H9 (cell line): ENCODE results near the gene ZNF18. TPM values are rescaled to one million over a fixed set of nuclear protein-coding genes. Genes with fewer than 3 reads are reported as not detected.

Experiments
- DNase-seq: peaks from one replicate; pipeline ENCODE4 v3.0.0-alpha.2; 2017
- H2AFZ ChIP-seq: one replicate; pipeline ENCODE4 v1.6.1; 2013; ENCODE audit warnings: mild to moderate bottlenecking, low read length, control low read depth, moderate library complexity
- H2AK5ac ChIP-seq: 2 replicates; pipeline ENCODE4 v1.6.1; 2013; ENCODE audit warnings: low read length, control low read depth, mixed read lengths; ENCODE audit not compliant: insufficient read length
- H2BK120ac ChIP-seq: one replicate; pipeline ENCODE4 v1.6.1; 2013; ENCODE audit warnings: low read depth, mild to moderate bottlenecking, low read length, control low read depth, inconsistent platforms; ENCODE audit not compliant: poor library complexity, severe bottlenecking
- H2BK12ac ChIP-seq: 2 replicates; pipeline ENCODE4 v1.6.1; 2013; ENCODE audit warnings: low read length, control low read depth, mixed read lengths, low read depth; ENCODE audit not compliant: insufficient read length
- H2BK15ac ChIP-seq: 2 replicates; pipeline ENCODE4 v1.6.1; 2013; ENCODE audit warnings: low read depth, low read length, control low read depth
- H2BK20ac ChIP-seq: one replicate; pipeline ENCODE4 v1.6.1; 2013; ENCODE audit warnings: low read depth, mild to moderate bottlenecking, low read length, control low read depth, inconsistent platforms; ENCODE audit not compliant: poor library complexity, severe bottlenecking
- H2BK5ac ChIP-seq: 2 replicates; pipeline ENCODE4 v1.6.1; 2013; ENCODE audit warnings: low read length, control low read depth, mixed read lengths; ENCODE audit not compliant: insufficient read length
- H3K14ac ChIP-seq: 2 replicates; pipeline ENCODE4 v1.6.1; 2013; ENCODE audit warnings: low read length, control low read depth; ENCODE audit not compliant: insufficient read depth
- H3K18ac ChIP-seq: 2 replicates; pipeline ENCODE4 v1.6.1; 2013; ENCODE audit warnings: low read depth, mild to moderate bottlenecking, mixed read lengths, low read length, control low read depth; ENCODE audit not compliant: insufficient read length
- H3K23ac ChIP-seq: 2 replicates; pipeline ENCODE4 v1.6.1; 2013; ENCODE audit warnings: low read length, control low read depth, mixed read lengths, low read depth; ENCODE audit not compliant: insufficient read length
- H3K23me2 ChIP-seq: 2 replicates; pipeline ENCODE4 v1.6.1; 2013; ENCODE audit warnings: low read depth, mild to moderate bottlenecking, mixed read lengths, low read length, control low read depth; ENCODE audit not compliant: insufficient read length, poor library complexity, severe bottlenecking
- H3K27ac ChIP-seq: 2 replicates; pipeline ENCODE4 v1.5.1; 2013; ENCODE audit warnings: low read length, control low read depth, mixed read lengths, low read depth; ENCODE audit not compliant: insufficient read length
- H3K27me3 ChIP-seq: 2 replicates; pipeline ENCODE4 v1.6.1; 2013; ENCODE audit warnings: low read length, control low read depth, inconsistent platforms; ENCODE audit not compliant: insufficient read depth
- H3K4ac ChIP-seq: 2 replicates; pipeline ENCODE4 v1.6.1; 2013; ENCODE audit warnings: low read depth, mild to moderate bottlenecking, control low read depth, inconsistent platforms, low read length, moderate library complexity
- H3K4me1 ChIP-seq: 2 replicates; pipeline ENCODE4 v1.6.1; 2013; ENCODE audit warnings: low read length, control low read depth, inconsistent platforms; ENCODE audit not compliant: insufficient read depth
- H3K4me2 ChIP-seq: 2 replicates; pipeline ENCODE4 v1.6.1; 2013; ENCODE audit warnings: low read length, control low read depth, mixed read lengths; ENCODE audit not compliant: insufficient read length, insufficient read depth
- H3K56ac ChIP-seq: 2 replicates; pipeline ENCODE4 v1.6.1; 2013; ENCODE audit warnings: low read depth, mild to moderate bottlenecking, mixed read lengths, low read length, control low read depth; ENCODE audit not compliant: insufficient read length
- H3K79me1 ChIP-seq: 2 replicates; pipeline ENCODE4 v1.6.1; 2013; ENCODE audit warnings: low read depth, mild to moderate bottlenecking, moderate library complexity, low read length, control low read depth, inconsistent platforms; ENCODE audit not compliant: insufficient read depth, poor library complexity, severe bottlenecking
- H3K79me2 ChIP-seq: 2 replicates; pipeline ENCODE4 v1.6.1; 2013; ENCODE audit warnings: low read length, control low read depth, inconsistent platforms; ENCODE audit not compliant: insufficient read depth
- H3K9ac ChIP-seq: 2 replicates; pipeline ENCODE4 v1.6.1; 2013; ENCODE audit warnings: low read length, control low read depth, mixed read lengths; ENCODE audit not compliant: insufficient read length; ENCODE audit errors: extremely low read depth
- H3K9me3 ChIP-seq: one replicate; pipeline ENCODE4 v1.6.1; 2013; ENCODE audit warnings: low read depth, low read length, inconsistent platforms; ENCODE audit not compliant: control insufficient read depth
- H3T11ph ChIP-seq: one replicate; pipeline ENCODE4 v1.6.1; 2013; ENCODE audit warnings: mild to moderate bottlenecking, low read length, control low read depth, inconsistent platforms
- H4K20me1 ChIP-seq: one replicate; pipeline ENCODE4 v1.6.1; 2013; ENCODE audit not compliant: control insufficient read depth, insufficient read length, insufficient read depth
- H4K5ac ChIP-seq: 2 replicates; pipeline ENCODE4 v1.6.1; 2013; ENCODE audit warnings: low read depth, mild to moderate bottlenecking, mixed read lengths, low read length, control low read depth; ENCODE audit not compliant: insufficient read length
- H4K8ac ChIP-seq: replicated peaks from 2 replicates; pipeline ENCODE4 v1.6.1; 2013; ENCODE audit warnings: low read length, control low read depth, mixed read lengths, low read depth; ENCODE audit not compliant: insufficient read length
- H4K91ac ChIP-seq: 2 replicates; pipeline ENCODE4 v1.6.1; 2013; ENCODE audit warnings: low read depth, mild to moderate bottlenecking, moderate library complexity, mixed read lengths, low read length, control low read depth; ENCODE audit not compliant: insufficient read length
- H3K27ac Mint-ChIP-seq, 3 experiments: 2 replicates in 2 of 3; 3 replicates in 1 of 3; pipeline ENCODE4 v1.8.0; 2020 to 2021; ENCODE audit warnings: mixed read lengths in 3 of 3, mild to moderate bottlenecking in 1 of 3, moderate library complexity in 1 of 3
- H3K27me3 Mint-ChIP-seq: 2 replicates; pipeline ENCODE4 v1.8.0; 2021; ENCODE audit warnings: low read depth, mild to moderate bottlenecking, moderate library complexity, mixed read lengths
- H3K36me3 Mint-ChIP-seq, 3 experiments: 2 replicates in 2 of 3; 3 replicates in 1 of 3; pipeline ENCODE4 v1.8.0; 2020 to 2021; ENCODE audit warnings: low read depth in 3 of 3, mixed read lengths in 3 of 3; ENCODE audit not compliant: insufficient read depth in 1 of 3
- H3K4me1 Mint-ChIP-seq, 2 experiments: 2 replicates each; pipeline ENCODE4 v1.8.0; 2020; ENCODE audit warnings: mixed read lengths in 2 of 2
- H3K4me3 Mint-ChIP-seq, 2 experiments: 2 replicates in 1 of 2; 3 replicates in 1 of 2; pipeline ENCODE4 v1.8.0; 2020 to 2021; ENCODE audit warnings: mild to moderate bottlenecking in 2 of 2, mixed read lengths in 2 of 2, moderate library complexity in 1 of 2
- H3K9me3 Mint-ChIP-seq, 2 experiments: 2 replicates in 1 of 2; 3 replicates in 1 of 2; pipeline ENCODE4 v1.8.0; 2020; ENCODE audit warnings: mild to moderate bottlenecking in 2 of 2, mixed read lengths in 2 of 2, moderate library complexity in 1 of 2
- WGBS: extraction: QIAGEN DNeasy Blood & Tissue Kit; methylation state at CpG from one replicate; pipeline ENCODE4 v1.1.7; 2013; ENCODE audit warnings: missing lambda C conversion rate, low lambda C conversion rate, mixed read lengths; ENCODE audit not compliant: insufficient read length; ENCODE audit errors: extremely low coverage; 5-methylcytosine and 5-hydroxymethylcytosine counted together
- long read RNA-seq: library from polyadenylated mRNA; unstranded; transcript quantifications from one replicate; pipeline ENCODE4 v2.0.0, GENCODE V29; 2020
- total RNA-seq: library from RNA; stranded (reverse); gene quantifications from 2 replicates; pipeline ENCODE4 v1.2.1, GENCODE V29; 2021
- TF ChIP-seq, protein P1 (sequence below): fragments of 200-600 bp; sonication (generic); conservative IDR thresholded peaks from 3 replicates; pipeline ENCODE4 v1.8.0; 2021; ENCODE audit warnings: antibody characterized with exemption, mild to moderate bottlenecking

The ZNF18 gene, protein sequence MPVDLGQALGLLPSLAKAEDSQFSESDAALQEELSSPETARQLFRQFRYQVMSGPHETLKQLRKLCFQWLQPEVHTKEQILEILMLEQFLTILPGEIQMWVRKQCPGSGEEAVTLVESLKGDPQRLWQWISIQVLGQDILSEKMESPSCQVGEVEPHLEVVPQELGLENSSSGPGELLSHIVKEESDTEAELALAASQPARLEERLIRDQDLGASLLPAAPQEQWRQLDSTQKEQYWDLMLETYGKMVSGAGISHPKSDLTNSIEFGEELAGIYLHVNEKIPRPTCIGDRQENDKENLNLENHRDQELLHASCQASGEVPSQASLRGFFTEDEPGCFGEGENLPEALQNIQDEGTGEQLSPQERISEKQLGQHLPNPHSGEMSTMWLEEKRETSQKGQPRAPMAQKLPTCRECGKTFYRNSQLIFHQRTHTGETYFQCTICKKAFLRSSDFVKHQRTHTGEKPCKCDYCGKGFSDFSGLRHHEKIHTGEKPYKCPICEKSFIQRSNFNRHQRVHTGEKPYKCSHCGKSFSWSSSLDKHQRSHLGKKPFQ
- 6.8 and 7.0 TPM in 2 replicates for total RNA-seq
- long read RNA-seq, transcript ZNF18-205 (6 exons, 2,250 nt) = minor isoform, 5 of 69 reads
- long read RNA-seq, transcript ZNF18-204 (7 exons, 2,330 nt) = major isoform, 22 of 69 reads
- long read RNA-seq, transcript ZNF18-202 (7 exons, 2,261 nt) = minor isoform, 15 of 69 reads
- long read RNA-seq, partial matches to known transcripts = 6 of 69 reads
- long read RNA-seq, other reads (novel, unspliced or antisense) = 20 of 69 reads

GRCh38 chr17:11997147-11997971 is at the start of gene ZNF18:
Gene ZNF18 (minus strand): TSS chr17:11997475. CDS start chr17:11992829, 4,646 bp downstream.
- Histone ChIP-seq H2BK20ac (no peak within 1 kb of the TSS), H2BK5ac (peak within 1 kb of the TSS; percentile 10), H2AK5ac (no peak within 1 kb of the TSS), H3K4ac (no peak within 1 kb of the TSS; the same call in 1 of the 2 replicates), H3K18ac (peak within 1 kb of the TSS; percentile 97), H2BK120ac (no peak within 1 kb of the TSS), H3K27me3 (no peaks in the 10 kb centered on the region), H3T11ph (no peak within 1 kb of the TSS), H3K27ac (peak within 1 kb of the TSS; percentile 63), H2BK15ac (no peak within 1 kb of the TSS), H4K8ac (no peak within 1 kb of the TSS), H3K4me1 (no peaks in the 10 kb centered on the region), H3K4me2 (peak within 1 kb of the TSS; percentile 95), H2BK12ac (peak within 1 kb of the TSS; percentile 35), H3K23me2 (peaks cover 12% of the 10 kb centered on the region), H3K23ac (no peak within 1 kb of the TSS), H4K91ac (no peak within 1 kb of the TSS), H2AFZ (peak within 1 kb of the TSS; percentile 67), H3K79me1 (no peaks in the 10 kb centered on the region), H3K79me2 (no peaks in the 10 kb centered on the region), H3K14ac (peak within 1 kb of the TSS; percentile 96), H4K20me1 (no peaks in the 10 kb centered on the region), H4K5ac (peak within 1 kb of the TSS; percentile 58), H3K56ac (no peak within 1 kb of the TSS), H3K9ac (peak within 1 kb of the TSS; percentile 86), H3K9me3 (no peaks in the 10 kb centered on the region)
- TF ChIP-seq, protein P1, sequence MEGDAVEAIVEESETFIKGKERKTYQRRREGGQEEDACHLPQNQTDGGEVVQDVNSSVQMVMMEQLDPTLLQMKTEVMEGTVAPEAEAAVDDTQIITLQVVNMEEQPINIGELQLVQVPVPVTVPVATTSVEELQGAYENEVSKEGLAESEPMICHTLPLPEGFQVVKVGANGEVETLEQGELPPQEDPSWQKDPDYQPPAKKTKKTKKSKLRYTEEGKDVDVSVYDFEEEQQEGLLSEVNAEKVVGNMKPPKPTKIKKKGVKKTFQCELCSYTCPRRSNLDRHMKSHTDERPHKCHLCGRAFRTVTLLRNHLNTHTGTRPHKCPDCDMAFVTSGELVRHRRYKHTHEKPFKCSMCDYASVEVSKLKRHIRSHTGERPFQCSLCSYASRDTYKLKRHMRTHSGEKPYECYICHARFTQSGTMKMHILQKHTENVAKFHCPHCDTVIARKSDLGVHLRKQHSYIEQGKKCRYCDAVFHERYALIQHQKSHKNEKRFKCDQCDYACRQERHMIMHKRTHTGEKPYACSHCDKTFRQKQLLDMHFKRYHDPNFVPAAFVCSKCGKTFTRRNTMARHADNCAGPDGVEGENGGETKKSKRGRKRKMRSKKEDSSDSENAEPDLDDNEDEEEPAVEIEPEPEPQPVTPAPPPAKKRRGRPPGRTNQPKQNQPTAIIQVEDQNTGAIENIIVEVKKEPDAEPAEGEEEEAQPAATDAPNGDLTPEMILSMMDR = no peak
- Mint-ChIP-seq H3K27me3 (no peaks in the 10 kb centered on the region; the same call in 1 of the 2 replicates), H3K27ac (peak within 1 kb of the TSS; percentile 98 to 99 (median 98)), H3K36me3 (peaks cover 0 to 9% (median 7%) of the 10 kb centered on the region in 3 experiments; a peak in 6 of 7 replicates), H3K4me1 (peaks cover 11 to 13% of the 10 kb centered on the region in 2 experiments), H3K9me3 (no peaks in the 10 kb centered on the region), H3K4me3 (peak within 1 kb of the TSS; percentile 86 to 91)
- WGBS = no CpG with 5 or more reads among the region's 74 CpGs
- peak; percentile 99 for DNase-seq
